HG02678 (cell line): ENCODE results near the gene SLC24A1.

Experiments
- ATAC-seq: cut with Tn5 transposase; IDR thresholded peaks from one replicate; pipeline ENCODE4 v1.9.1; 2021; ENCODE audit warnings: mild to moderate bottlenecking, moderate library complexity; ENCODE audit not compliant: unreplicated experiment

SLC24A1 gene

GRCh38 chr15:65651831-65652749, 30.4 kb downstream of the SLC24A1 start:
- no peak for ATAC-seq

- no peak for ATAC-seq
Measured at GRCh38 chr15:65653341-65653740, 31.6 kb downstream of the SLC24A1 start.

DNA sequence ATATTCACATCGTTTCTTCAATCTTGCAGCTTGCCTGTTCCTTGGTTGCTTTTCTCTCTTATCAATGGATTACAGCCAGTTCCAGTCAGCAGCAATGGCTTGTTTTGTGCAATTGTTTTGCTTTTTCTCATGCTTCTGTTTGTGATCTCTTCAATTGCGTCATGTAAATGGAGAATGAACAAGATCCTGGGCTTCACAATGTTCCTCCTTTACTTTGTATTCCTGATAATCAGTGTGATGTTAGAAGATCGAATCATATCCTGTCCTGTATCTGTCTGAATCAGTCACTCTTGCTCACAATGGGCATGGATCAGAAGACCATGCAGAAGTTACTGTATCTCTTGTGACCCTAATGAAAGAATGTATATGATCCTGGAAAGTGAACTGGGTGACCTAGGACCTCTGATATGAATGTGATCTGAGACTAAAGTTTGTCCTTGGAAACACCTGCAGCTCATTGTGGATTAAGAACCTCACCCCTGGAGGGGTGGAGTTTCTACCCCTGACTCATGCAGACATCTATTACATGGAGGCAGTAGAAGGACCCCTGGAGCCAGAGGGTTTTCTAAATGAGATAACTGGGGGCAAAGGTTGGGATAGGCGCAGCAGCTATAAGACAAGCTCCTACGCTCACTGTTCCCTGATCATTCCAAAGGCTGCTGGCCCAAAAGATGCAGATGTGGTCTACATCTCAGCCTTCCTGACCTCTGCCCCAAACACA, 32.2 kb downstream of the SLC24A1 start:
- no peak for ATAC-seq

- no peak for ATAC-seq
Measured at GRCh38 chr15:65655026-65655425, 33.3 kb downstream of the SLC24A1 start.

- ATAC-seq, result no peak
Measured at GRCh38 chr15:65655457-65655856, 33.7 kb downstream of the SLC24A1 start.

- ATAC-seq, result no peak
Measured at GRCh38 chr15:65659502-65660052, 37.8 kb downstream of the SLC24A1 start.

- ATAC-seq, result no peak
Measured at GRCh38 chr15:65660927-65661326, 39.2 kb downstream of the SLC24A1 start.

DNA sequence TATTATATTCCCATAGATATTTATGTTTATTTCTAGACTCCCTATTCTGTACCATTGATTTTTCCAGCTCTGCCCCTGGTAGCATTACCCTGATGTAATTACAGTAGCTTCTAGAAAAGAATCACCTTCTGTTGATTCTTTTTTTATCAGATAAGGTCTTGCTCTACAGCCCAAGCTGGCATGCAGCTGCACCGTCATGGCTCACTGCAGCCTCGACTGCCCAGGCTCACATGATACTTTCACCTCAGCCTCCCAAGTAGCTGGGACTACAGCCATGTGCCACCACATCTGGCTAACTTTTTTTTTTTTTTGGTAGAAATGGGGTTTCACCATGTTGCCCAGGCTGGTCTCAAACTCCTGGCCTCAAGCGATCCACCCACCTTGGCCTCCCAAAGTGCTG, 41.8 kb downstream of the SLC24A1 start:
- no peak for ATAC-seq

DNA sequence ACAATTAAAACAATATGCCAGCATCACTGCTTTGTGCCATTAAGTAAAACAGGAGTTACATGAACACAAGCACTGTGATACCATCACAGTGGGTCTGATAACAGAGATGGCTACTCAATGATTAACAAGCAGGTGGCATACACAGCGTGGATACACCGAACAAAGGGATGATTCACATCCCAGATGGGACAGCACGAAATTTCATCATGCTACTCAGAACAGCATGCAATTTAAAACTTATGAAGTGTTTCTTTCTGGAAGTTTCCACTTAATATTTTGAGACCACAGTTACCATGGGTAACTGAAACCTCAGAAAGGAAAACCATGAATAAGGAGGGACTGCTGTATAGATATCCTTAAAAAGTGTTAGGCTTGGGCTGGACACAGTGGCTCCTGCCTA, 44.5 kb downstream of the SLC24A1 start:
- no peak for ATAC-seq

DNA sequence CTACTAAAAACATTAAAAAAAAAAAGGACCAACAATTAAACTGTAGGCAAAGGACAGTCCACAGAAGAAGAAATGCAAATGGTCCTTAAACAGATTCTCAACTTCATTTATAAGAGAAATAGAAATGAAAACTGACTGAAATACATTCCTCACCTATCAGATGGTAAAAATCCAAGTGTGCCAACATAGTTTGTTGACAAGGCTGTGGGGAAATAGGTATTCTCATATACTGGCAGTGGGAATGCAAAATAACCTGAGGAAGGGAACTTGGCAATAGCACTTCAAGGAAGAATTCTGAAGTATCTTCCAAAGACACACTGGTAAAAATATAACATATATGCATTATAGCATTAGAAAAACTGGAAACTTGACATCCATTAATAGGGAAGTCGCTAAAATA, 53.8 kb downstream of the SLC24A1 start:
- ATAC-seq, result no peak

DNA sequence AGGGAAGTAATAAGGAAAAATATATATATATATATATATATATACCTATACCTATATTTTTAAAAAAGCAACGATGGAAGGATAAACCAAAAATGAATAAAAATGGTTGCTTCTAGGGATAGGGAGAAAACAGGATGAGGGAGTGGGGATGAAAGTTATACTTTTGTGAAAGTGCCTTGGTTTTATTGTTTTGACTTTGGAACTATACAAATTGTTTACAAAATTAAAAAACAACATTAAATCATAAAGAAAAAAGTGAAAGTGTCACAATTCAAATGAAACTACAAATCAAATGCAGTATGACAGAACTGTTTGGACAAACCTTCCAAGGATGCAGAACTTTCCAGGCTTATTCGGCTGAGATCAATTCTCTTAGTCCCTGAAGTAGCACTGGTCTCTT, 54.4 kb downstream of the SLC24A1 start:
- ATAC-seq, result no peak

DNA sequence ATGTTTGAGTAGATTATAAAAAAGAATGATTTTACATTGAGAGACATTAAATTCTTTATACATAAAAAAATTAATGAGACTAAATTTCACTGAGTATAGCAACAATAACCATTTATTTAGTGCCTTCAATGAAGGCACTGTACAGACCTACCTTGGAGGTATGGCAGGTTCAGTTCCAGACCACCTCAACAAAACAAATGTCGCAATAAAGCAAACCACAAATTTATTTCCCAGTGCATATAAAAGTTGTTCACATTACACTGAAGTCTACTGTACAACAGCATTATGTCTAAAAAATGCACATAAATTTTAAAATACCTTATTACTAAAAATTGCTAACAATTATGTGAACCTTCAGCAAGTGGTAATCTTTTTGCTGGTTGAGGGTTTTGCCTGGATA, 58.8 kb downstream of the SLC24A1 start:
- no peak for ATAC-seq

DNA sequence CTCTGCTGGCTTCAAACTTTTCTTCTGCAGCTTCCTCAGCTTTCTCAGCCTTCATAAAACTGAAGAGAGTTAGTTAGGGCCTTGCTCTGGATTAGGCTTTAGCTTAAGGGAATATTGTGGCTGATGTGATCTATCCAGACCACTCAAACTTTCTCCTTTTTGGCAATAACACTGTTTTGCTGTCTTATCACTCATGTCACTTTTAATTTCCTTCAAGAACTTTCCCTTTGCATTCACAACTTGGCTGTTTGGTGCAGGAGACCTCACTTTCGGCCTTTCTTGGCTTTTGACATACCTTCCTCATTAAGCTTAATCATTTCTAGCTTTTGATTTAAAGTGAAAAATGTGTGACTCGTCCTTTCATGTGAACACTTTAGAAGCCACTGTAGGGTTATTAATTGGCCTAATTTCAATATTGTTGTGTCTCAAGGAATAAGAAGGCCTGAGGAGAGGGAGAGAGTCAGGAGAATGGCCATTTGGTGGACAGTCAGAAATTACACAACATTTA, 60.7 kb downstream of the SLC24A1 start:
- ATAC-seq, result no peak

DNA sequence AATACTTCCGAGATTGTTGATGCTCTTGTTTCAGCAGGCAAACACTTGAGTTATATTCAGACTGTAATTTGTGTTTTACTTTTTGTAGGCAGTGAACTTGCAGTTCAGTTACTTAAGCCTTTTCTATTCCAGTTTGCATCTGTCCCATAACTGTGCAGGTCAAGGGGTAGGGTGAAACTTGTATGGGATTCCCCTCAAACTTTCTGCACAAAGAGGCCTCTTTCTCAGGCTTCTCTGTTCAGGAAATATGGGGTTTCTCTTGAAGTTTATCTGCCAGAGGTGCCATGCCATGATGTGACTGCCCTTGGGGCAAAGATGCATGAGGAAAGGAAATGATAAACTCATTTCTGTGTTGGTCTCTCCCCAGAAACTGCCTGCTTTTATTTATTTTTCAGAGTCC, 66.7 kb downstream of the SLC24A1 start:
- ATAC-seq, result no peak

GRCh38 chr15:65690173-65690572, 68.4 kb downstream of the SLC24A1 start:
- no peak for ATAC-seq

GRCh38 chr15:65690778-65691177, 69.0 kb downstream of the SLC24A1 start:
- no peak for ATAC-seq

GRCh38 chr15:65695081-65695480, 73.3 kb downstream of the SLC24A1 start:
- ATAC-seq, result no peak
